BLaER1 (cell line): ENCODE data around the gene ATP6V0C.

Source experiments
- H3K27ac ChIP-seq: shearing (Covaris generic); formaldehyde crosslinking; 2 replicates; pipeline ENCODE4 v1.8.1; 2022
- H3K27me3 ChIP-seq: shearing (Covaris generic); formaldehyde crosslinking; 2 replicates; pipeline ENCODE4 v1.8.1; 2022
- H3K36me3 ChIP-seq: shearing (Covaris generic); formaldehyde crosslinking; 2 replicates; pipeline ENCODE4 v1.8.1; 2022
- H3K4me1 ChIP-seq: shearing (Covaris generic); formaldehyde crosslinking; 2 replicates; pipeline ENCODE4 v1.8.1; 2022
- H3K4me2 ChIP-seq: shearing (Covaris generic); formaldehyde crosslinking; 2 replicates; pipeline ENCODE4 v1.8.1; 2022
- H3K4me3 ChIP-seq: shearing (Covaris generic); formaldehyde crosslinking; 2 replicates; pipeline ENCODE4 v1.8.1; 2022
- H3K9ac ChIP-seq: shearing (Covaris generic); formaldehyde crosslinking; 2 replicates; pipeline ENCODE4 v1.8.1; 2022
- H3K9me3 ChIP-seq: shearing (Covaris generic); formaldehyde crosslinking; 2 replicates; pipeline ENCODE4 v1.8.1; 2022
- H4K20me1 ChIP-seq: shearing (Covaris generic); formaldehyde crosslinking; 2 replicates; pipeline ENCODE4 v1.8.1; 2022
- Cebpa-rat ChIP-seq: shearing (Covaris generic); IDR thresholded peaks from 2 replicates; pipeline ENCODE4 v1.8.1; 2022

The ATP6V0C gene

GRCh38 chr16:2513405-2514332, at the start of gene ATP6V0C:
Gene ATP6V0C (plus strand): TSS chr16:2513952. CDS start chr16:2514104, 152 bp downstream.
- Histone ChIP-seq H3K9me3 (no peaks in the 10 kb centered on the region), H3K4me1 (peaks cover 73% of the 10 kb centered on the region), H3K27me3 (no peaks in the 10 kb centered on the region), H3K9ac (peak within 1 kb of the TSS; percentile 98), H3K4me3 (peak within 1 kb of the TSS; percentile 92), H3K4me2 (peak within 1 kb of the TSS; percentile 100), H3K36me3 (peaks cover 17% of the 10 kb centered on the region), H3K27ac (peak within 1 kb of the TSS; percentile 99), H4K20me1 (peaks cover 43% of the 10 kb centered on the region)
- no peak for TF ChIP-seq Cebpa-rat

GRCh38 chr16:2464333-2464732, 49.4 kb upstream of the ATP6V0C start:
- Histone ChIP-seq H3K4me1 (peaks cover 83% of the 10 kb centered on the region), H3K4me2 (peak overlapping the region; percentile 37), H3K36me3 (peaks cover 20% of the 10 kb centered on the region), H3K27ac (no peak overlapping the region), H3K9ac (no peak overlapping the region), H3K4me3 (no peak overlapping the region), H3K9me3 (no peaks in the 10 kb centered on the region), H3K27me3 (no peaks in the 10 kb centered on the region), H4K20me1 (peaks cover 29% of the 10 kb centered on the region)
- no peak for TF ChIP-seq Cebpa-rat

- peaks cover 89% of the 10 kb centered on the region for H3K4me1 ChIP-seq
- no peaks in the 10 kb centered on the region for H3K27me3 ChIP-seq
- no peak for TF ChIP-seq Cebpa-rat
- no peaks in the 10 kb centered on the region for H3K9me3 ChIP-seq
- H3K36me3 ChIP-seq: peaks cover 19% of the 10 kb centered on the region
- peaks cover 22% of the 10 kb centered on the region for H4K20me1 ChIP-seq
- no peak overlapping the region for H3K4me3 ChIP-seq
- no peak overlapping the region; the same call in 1 of the 2 replicates for H3K9ac ChIP-seq
- no peak overlapping the region for H3K27ac ChIP-seq
- H3K4me2 ChIP-seq: peak overlapping the region; percentile 99; the same call in 1 of the 2 replicates
Measured at GRCh38 chr16:2465653-2466415, 47.9 kb upstream of the ATP6V0C start.

GRCh38 chr16:2466667-2467527, 46.9 kb upstream of the ATP6V0C start:
- Histone ChIP-seq H3K27ac (peak overlapping the region; percentile 94), H3K9ac (peak overlapping the region; percentile 85), H3K27me3 (no peaks in the 10 kb centered on the region), H3K4me3 (peak overlapping the region; percentile 98), H3K36me3 (peaks cover 9% of the 10 kb centered on the region), H3K4me2 (peak overlapping the region; percentile 99), H3K9me3 (no peaks in the 10 kb centered on the region), H4K20me1 (peaks cover 14% of the 10 kb centered on the region; the same call in 1 of the 2 replicates), H3K4me1 (peaks cover 87% of the 10 kb centered on the region)
- TF ChIP-seq Cebpa-rat: no peak

- peak overlapping the region; percentile 85 for H3K9ac ChIP-seq
- H3K27me3 ChIP-seq: no peaks in the 10 kb centered on the region
Measured at GRCh38 chr16:2467528-2468232, 46.1 kb upstream of the ATP6V0C start.

GRCh38 chr16:2468233-2468724, 45.5 kb upstream of the ATP6V0C start:
- Histone ChIP-seq H3K4me2 (peak overlapping the region; percentile 99), H3K36me3 (no peaks in the 10 kb centered on the region), H3K9me3 (no peaks in the 10 kb centered on the region), H3K9ac (peak overlapping the region; percentile 85), H3K4me3 (peak overlapping the region; percentile 98), H3K27me3 (no peaks in the 10 kb centered on the region), H4K20me1 (peaks cover 26% of the 10 kb centered on the region), H3K4me1 (peaks cover 89% of the 10 kb centered on the region), H3K27ac (peak overlapping the region; percentile 94)
- no peak for TF ChIP-seq Cebpa-rat

More at GRCh38 chr16:2467528-2468232, 46.1 kb upstream of the ATP6V0C start:
- Histone ChIP-seq H3K9me3 (no peaks in the 10 kb centered on the region), H3K4me1 (peaks cover 87% of the 10 kb centered on the region), H3K36me3 (peaks cover under 1% of the 10 kb centered on the region; the same call in 1 of the 2 replicates), H3K4me2 (peak overlapping the region; percentile 99), H3K4me3 (peak overlapping the region; percentile 98), H3K27ac (peak overlapping the region; percentile 94), H4K20me1 (peaks cover 21% of the 10 kb centered on the region)
- TF ChIP-seq Cebpa-rat: no peak

- Histone ChIP-seq H3K9me3 (no peaks in the 10 kb centered on the region), H3K4me2 (peak overlapping the region; percentile 99), H3K27ac (peak overlapping the region; percentile 94), H4K20me1 (peaks cover 24% of the 10 kb centered on the region), H3K9ac (peak overlapping the region; percentile 85), H3K4me3 (peak overlapping the region; percentile 98), H3K27me3 (no peaks in the 10 kb centered on the region), H3K36me3 (no peaks in the 10 kb centered on the region), H3K4me1 (peaks cover 87% of the 10 kb centered on the region)
- no peak for TF ChIP-seq Cebpa-rat
Measured at GRCh38 chr16:2468725-2469398, 44.9 kb upstream of the ATP6V0C start.
